Keratinocyte (primary cell): ENCODE results near the gene SIM2. TPM values are rescaled to one million over a fixed set of nuclear protein-coding genes. Genes with fewer than 3 reads are reported as not detected.

Experiments used
- DNase-seq: peaks from one replicate; pipeline ENCODE4 v3.0.0-alpha.2; 2011; ENCODE audit warnings: low read depth, missing footprints, low spot score
- FAIRE-seq: peaks from 2 replicates; lab custom pipeline; 2011; peaks lifted over from hg19 to GRCh38; lab: Jason Lieb, UNC
- H2AFZ ChIP-seq: 2 replicates; pipeline ENCODE4 v1.6.0; 2012; ENCODE audit warnings: low read length, control low read depth, inconsistent platforms; ENCODE audit not compliant: control insufficient read depth
- H3K27ac ChIP-seq: 2 replicates; pipeline ENCODE4 v1.5.1; 2011; ENCODE audit warnings: low read length; ENCODE audit not compliant: control insufficient read depth, insufficient read depth
- H3K27me3 ChIP-seq: 3 replicates; pipeline ENCODE4 v1.6.0; 2011; ENCODE audit warnings: low read length; ENCODE audit not compliant: control insufficient read depth, insufficient read depth; ENCODE audit errors: extremely low read depth
- H3K36me3 ChIP-seq, 2 experiments: 2 replicates in 1 of 2; 3 replicates in 1 of 2; pipeline ENCODE4 v1.5.1; 2011; ENCODE audit warnings: low read length in 2 of 2, mild to moderate bottlenecking in 1 of 2; ENCODE audit not compliant: control insufficient read depth in 2 of 2, insufficient read depth in 2 of 2; ENCODE audit errors: extremely low read depth in 1 of 2
- H3K4me1 ChIP-seq: 3 replicates; pipeline ENCODE4 v1.5.1; 2011; ENCODE audit warnings: low read length; ENCODE audit not compliant: control insufficient read depth, insufficient read depth; ENCODE audit errors: extremely low read depth
- H3K4me2 ChIP-seq: 3 replicates; pipeline ENCODE4 v1.6.0; 2011; ENCODE audit warnings: low read depth, low read length; ENCODE audit not compliant: control insufficient read depth, insufficient read depth; ENCODE audit errors: extremely low read depth
- H3K4me3 ChIP-seq, 3 experiments: fragments of 200-600 bp in 1 of 3; sonication (generic) in 1 of 3; 2 replicates in 2 of 3; 3 replicates in 1 of 3; pipeline ENCODE4 v1.5.1; 2011 to 2016; ENCODE audit warnings: low read length in 3 of 3, mild to moderate bottlenecking in 3 of 3, control low read depth in 2 of 3, inconsistent platforms in 1 of 3, low read depth in 1 of 3, mixed read lengths in 1 of 3, mixed run types in 1 of 3, moderate library complexity in 1 of 3; ENCODE audit not compliant: control insufficient read depth in 2 of 3, insufficient read depth in 2 of 3; ENCODE audit errors: extremely low read depth in 1 of 3
- H3K79me2 ChIP-seq: 2 replicates; pipeline ENCODE4 v1.6.0; 2012; ENCODE audit warnings: low read length; ENCODE audit not compliant: control insufficient read depth, insufficient read depth
- H3K9ac ChIP-seq: 3 replicates; pipeline ENCODE4 v1.6.0; 2011; ENCODE audit warnings: low read length; ENCODE audit not compliant: control insufficient read depth, insufficient read depth; ENCODE audit errors: extremely low read depth
- H3K9me1 ChIP-seq: 3 replicates; pipeline ENCODE4 v1.6.0; 2011; ENCODE audit warnings: low read length; ENCODE audit not compliant: control insufficient read depth, insufficient read depth; ENCODE audit errors: extremely low read depth
- H3K9me3 ChIP-seq: 2 replicates; pipeline ENCODE4 v1.5.1; 2012; ENCODE audit warnings: low read depth, low read length; ENCODE audit not compliant: control insufficient read depth
- H4K20me1 ChIP-seq: 3 replicates; pipeline ENCODE4 v1.6.0; 2011; ENCODE audit warnings: low read length; ENCODE audit not compliant: control insufficient read depth, insufficient read depth; ENCODE audit errors: extremely low read depth
- CTCF ChIP-seq, 3 experiments: IDR thresholded peaks in 1 of 3; conservative IDR thresholded peaks in 1 of 3; optimal IDR thresholded peaks in 1 of 3; 2 replicates in 2 of 3; 3 replicates in 1 of 3; pipeline versions ENCODE3 to v1.5.1; 2011; ENCODE audit warnings: low read length in 3 of 3, mild to moderate bottlenecking in 3 of 3, moderate library complexity in 2 of 3, control low read depth in 1 of 3, inconsistent platforms in 1 of 3; ENCODE audit not compliant: insufficient read depth in 2 of 3; ENCODE audit errors: extremely low read depth in 1 of 3
- EZH2 ChIP-seq: IDR thresholded peaks from one replicate; pipeline ENCODE4 v1.6.1; 2012; ENCODE audit warnings: inconsistent platforms, mild to moderate bottlenecking, low read length, moderate library complexity
- dilution Hi-C: fragments of 300-500 bp; cut with MboI; formaldehyde crosslinking; loops from one replicate; pipeline ENCODE4 v1.7.0; 2020; ENCODE audit warnings: low sequenced_read_pairs; ENCODE audit not compliant: extremely low pct_ligation_motif_present
- polyA plus RNA-seq, 5 experiments: library from polyadenylated mRNA; depleted of rRNA in 3 of 5; stranded (reverse) in 3 of 5; stranded (forward) in 1 of 5; unstranded in 1 of 5; fragments of >200 nt; gene quantifications; 1 replicate in 1 of 5; 2 replicates in 3 of 5; 3 replicates in 1 of 5; pipeline versions ENCODE4 v1.2.1 to v1.2.3, GENCODE V29; 2011 to 2012; ENCODE audit warnings: missing spikeins in 2 of 5, low read depth in 1 of 5, low replicate concordance in 1 of 5

SIM2 gene
- polyA plus RNA-seq, 1 donor (not counting 4 experiments of a cell fraction or from before 2014, with no cell fraction given), result 0.05 TPM

DNA sequence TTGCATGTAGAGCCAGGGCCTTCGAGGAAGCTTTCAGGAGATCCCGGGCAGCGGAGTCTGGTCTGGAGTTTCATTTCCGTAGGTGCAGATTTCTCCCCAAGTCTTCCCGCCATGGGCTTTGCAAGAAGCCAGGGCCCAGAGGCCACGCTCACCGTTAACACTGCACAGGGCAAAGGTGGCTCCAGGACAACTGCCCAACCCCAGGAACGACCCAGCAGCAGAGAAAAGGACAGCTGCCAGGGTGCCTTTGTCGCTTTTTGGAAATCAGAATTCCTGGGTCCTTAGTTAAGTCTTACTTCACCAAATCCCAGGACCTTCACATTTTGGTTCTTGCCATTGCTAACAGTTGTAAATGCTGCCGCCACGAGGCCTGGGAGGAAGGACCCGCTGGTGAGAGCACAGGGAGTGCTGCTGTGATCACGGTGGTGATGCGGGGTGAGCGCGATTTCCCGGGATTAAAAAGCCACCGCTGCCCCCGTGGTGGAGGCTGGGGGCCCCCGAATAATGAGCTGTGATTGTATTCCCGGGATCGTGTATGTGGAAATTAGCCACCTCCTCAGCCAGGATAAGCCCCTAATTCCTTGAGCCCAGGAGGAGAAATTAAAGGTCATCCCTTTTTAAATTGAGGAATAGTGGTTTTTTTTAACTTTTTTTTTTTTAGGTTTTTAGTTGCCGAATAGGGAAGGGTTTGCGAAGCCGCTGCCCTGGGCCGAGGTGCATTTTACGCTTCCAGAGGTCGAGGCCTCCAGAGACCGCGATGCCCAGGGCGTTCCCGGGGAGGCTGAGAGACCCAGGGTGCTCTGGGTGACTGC lies 8.2 kb downstream of the SIM2 start:
- Histone ChIP-seq H3K4me2 (no peak overlapping the region), H3K4me3 (no peak overlapping the region), H3K36me3 (no peaks in the 10 kb centered on the region), H3K27me3 (peaks cover 97% of the 10 kb centered on the region), H3K4me1 (peaks cover 7% of the 10 kb centered on the region), H3K9me3 (no peaks in the 10 kb centered on the region), H3K79me2 (no peaks in the 10 kb centered on the region), H4K20me1 (peaks cover 15% of the 10 kb centered on the region), H2AFZ (no peak overlapping the region), H3K9ac (no peak overlapping the region), H3K9me1 (no peaks in the 10 kb centered on the region), H3K27ac (no peak overlapping the region)
- dilution Hi-C loops, result no loop called here
- TF ChIP-seq EZH2 (peak; percentile 96), CTCF (optimal IDR thresholded peaks at IDR 0.05 in 1 of 3, IDR thresholded peaks at IDR 0.05 in 1 of 3, conservative IDR thresholded peaks at IDR 0.05 in 1 of 3; ENCODE audit: extremely low read depth in 1 of 3, insufficient read depth in 2 of 3, low read length in 3 of 3) (peak in 1 of 3 experiments; percentile 47)
- FAIRE-seq, result no peak
- no peak for DNase-seq

DNA sequence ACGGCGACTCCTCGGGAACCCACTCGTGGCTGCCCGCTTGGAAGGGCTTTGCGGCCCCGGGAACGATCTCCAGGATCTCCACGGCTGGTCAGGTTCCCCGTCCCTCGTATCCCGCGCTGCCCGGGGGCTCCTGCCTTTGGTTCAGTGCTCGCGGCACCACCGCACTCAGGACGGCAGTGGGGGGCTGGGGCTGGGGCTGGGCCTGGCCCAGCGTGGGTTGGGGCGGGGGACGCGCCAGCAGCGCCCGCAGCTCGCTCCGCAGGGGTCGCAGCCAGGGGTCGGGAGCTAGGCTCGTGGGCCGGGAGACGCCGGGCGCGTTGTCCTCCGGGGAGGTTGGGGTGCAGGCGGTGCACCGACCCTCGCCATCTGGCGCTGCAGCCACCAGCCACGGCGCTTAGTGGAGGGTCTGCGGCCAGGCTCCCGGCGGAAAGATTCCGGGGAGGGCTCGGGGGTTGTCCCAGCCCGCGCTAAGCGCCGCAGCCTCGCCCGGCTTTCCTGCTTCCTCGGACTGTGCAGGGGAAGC lies 8.9 kb downstream of the SIM2 start:
- no peak for DNase-seq
- TF ChIP-seq EZH2 (no peak), CTCF (optimal IDR thresholded peaks at IDR 0.05 in 1 of 3, IDR thresholded peaks at IDR 0.05 in 1 of 3, conservative IDR thresholded peaks at IDR 0.05 in 1 of 3; ENCODE audit: extremely low read depth in 1 of 3, insufficient read depth in 2 of 3, low read length in 3 of 3) (no peak)

More for the DNA sequence above, 8.9 kb downstream of the SIM2 start:
- no peak overlapping the region for H2AFZ ChIP-seq
- H3K36me3 ChIP-seq, result no peaks in the 10 kb centered on the region
- no peak for FAIRE-seq
- no peaks in the 10 kb centered on the region for H3K9me3 ChIP-seq
- dilution Hi-C loops, result no loop called here
- no peak overlapping the region for H3K27ac ChIP-seq
- H3K4me2 ChIP-seq, result no peak overlapping the region
- H3K4me1 ChIP-seq, result peaks cover 7% of the 10 kb centered on the region
- no peaks in the 10 kb centered on the region for H3K9me1 ChIP-seq
- peaks cover 97% of the 10 kb centered on the region for H3K27me3 ChIP-seq
- H3K4me3 ChIP-seq, result no peak overlapping the region
- H3K79me2 ChIP-seq, result no peaks in the 10 kb centered on the region
- H4K20me1 ChIP-seq, result peaks cover 15% of the 10 kb centered on the region
- H3K9ac ChIP-seq, result no peak overlapping the region
